Measurements from ENCODE around the gene DNAJB6. TPM values are rescaled to one million over a fixed set of nuclear protein-coding genes. Genes with fewer than 3 reads are reported as not detected.

Gene DNAJB6
- total and polyA plus RNA-seq, 2 of the 4 experiments (the other 2 are of a cell fraction), result 93.4 to 165 TPM

DNA sequence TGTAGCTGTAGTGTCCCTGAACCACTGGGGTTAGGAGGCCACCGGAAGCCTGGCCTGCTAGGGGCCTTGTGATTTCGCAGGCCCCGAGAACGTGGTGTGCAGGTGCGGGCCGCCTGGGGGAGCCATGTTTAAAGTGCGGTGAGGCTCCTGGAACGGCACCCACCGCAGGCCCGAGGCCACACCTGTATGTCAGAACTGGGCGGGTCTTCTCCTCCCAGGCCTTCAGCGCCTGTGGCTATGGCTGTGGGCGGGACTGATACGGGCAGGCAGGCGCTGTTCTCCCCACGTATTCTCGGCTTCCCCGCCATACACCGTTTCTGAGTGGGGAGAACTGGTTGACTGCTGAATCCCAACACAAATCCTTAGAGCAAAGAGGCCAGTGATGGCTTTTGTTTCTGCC is 74.8 kb downstream of the DNAJB6 start:
- TF ChIP-seq RCOR1 (IDR thresholded peaks at IDR 0.05; ENCODE audit: insufficient replicate concordance, low read length) (no peak), RAD21 (IDR thresholded peaks at IDR 0.05; ENCODE audit: low read length) (no peak), ELK1 (IDR thresholded peaks at IDR 0.05; ENCODE audit: borderline replicate concordance, low read depth, low read length) (no peak), POLR2A (IDR thresholded peaks at IDR 0.05; ENCODE audit: low read depth, low read length) (no peak), BHLHE40 (IDR thresholded peaks at IDR 0.05; ENCODE audit: low read depth, low read length) (no peak), MXI1 (IDR thresholded peaks at IDR 0.05; ENCODE audit: borderline replicate concordance, low read depth, low read length) (no peak), NFE2L2 (IDR thresholded peaks at IDR 0.05; ENCODE audit: low read depth, low read length) (no peak), CEBPB (IDR thresholded peaks at IDR 0.05; ENCODE audit: low read depth, low read length) (no peak), RFX5 (IDR thresholded peaks at IDR 0.05; ENCODE audit: low read depth, low read length) (no peak), MAFK (IDR thresholded peaks at IDR 0.05; ENCODE audit: low read depth, low read length) (no peak), MAZ (IDR thresholded peaks at IDR 0.05; ENCODE audit: borderline replicate concordance, low read depth, low read length) (no peak), SMC3 (IDR thresholded peaks at IDR 0.05; ENCODE audit: low read depth, low read length) (no peak), CHD1 (IDR thresholded peaks at IDR 0.05; ENCODE audit: low read depth, low read length) (no peak)
- TF ChIP-seq, protein P1, sequence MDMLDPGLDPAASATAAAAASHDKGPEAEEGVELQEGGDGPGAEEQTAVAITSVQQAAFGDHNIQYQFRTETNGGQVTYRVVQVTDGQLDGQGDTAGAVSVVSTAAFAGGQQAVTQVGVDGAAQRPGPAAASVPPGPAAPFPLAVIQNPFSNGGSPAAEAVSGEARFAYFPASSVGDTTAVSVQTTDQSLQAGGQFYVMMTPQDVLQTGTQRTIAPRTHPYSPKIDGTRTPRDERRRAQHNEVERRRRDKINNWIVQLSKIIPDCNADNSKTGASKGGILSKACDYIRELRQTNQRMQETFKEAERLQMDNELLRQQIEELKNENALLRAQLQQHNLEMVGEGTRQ (IDR thresholded peaks at IDR 0.05; ENCODE audit: low read depth, low read length), result no peak
- TF ChIP-seq, protein P2, sequence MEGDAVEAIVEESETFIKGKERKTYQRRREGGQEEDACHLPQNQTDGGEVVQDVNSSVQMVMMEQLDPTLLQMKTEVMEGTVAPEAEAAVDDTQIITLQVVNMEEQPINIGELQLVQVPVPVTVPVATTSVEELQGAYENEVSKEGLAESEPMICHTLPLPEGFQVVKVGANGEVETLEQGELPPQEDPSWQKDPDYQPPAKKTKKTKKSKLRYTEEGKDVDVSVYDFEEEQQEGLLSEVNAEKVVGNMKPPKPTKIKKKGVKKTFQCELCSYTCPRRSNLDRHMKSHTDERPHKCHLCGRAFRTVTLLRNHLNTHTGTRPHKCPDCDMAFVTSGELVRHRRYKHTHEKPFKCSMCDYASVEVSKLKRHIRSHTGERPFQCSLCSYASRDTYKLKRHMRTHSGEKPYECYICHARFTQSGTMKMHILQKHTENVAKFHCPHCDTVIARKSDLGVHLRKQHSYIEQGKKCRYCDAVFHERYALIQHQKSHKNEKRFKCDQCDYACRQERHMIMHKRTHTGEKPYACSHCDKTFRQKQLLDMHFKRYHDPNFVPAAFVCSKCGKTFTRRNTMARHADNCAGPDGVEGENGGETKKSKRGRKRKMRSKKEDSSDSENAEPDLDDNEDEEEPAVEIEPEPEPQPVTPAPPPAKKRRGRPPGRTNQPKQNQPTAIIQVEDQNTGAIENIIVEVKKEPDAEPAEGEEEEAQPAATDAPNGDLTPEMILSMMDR (conservative IDR thresholded peaks at IDR 0.05; ENCODE audit: low read depth, low read length), result no peak
- Histone ChIP-seq H3K9ac (ENCODE audit: low read depth, low read length) (no peak overlapping the region), H2BK20ac (ENCODE audit: low read depth, low read length) (no peak overlapping the region), H3K4ac (ENCODE audit: low read depth, low read length) (no peak overlapping the region; the same call in 1 of the 2 replicates), H3K9me3 (ENCODE audit: control insufficient read depth, insufficient read depth, low read length) (no peaks in the 10 kb centered on the region), H3K36me3 (ENCODE audit: control insufficient read depth, insufficient read depth, low read length) (peaks cover 41% of the 10 kb centered on the region), H3K56ac (ENCODE audit: extremely low read depth, insufficient read depth, low read length) (no peak overlapping the region), H3K27ac (ENCODE audit: insufficient read depth, low read length) (peak overlapping the region; percentile 15; the same call in 1 of the 2 replicates), H3K14ac (replicated peaks; ENCODE audit: low read depth, low read length) (no peak overlapping the region), H3K4me1 (ENCODE audit: control insufficient read depth, insufficient read depth, low read length) (peaks cover 8% of the 10 kb centered on the region), H3K79me1 (ENCODE audit: low read depth in 1 of 2, low read length in 2 of 2) (peaks cover 21 to 56% of the 10 kb centered on the region in 2 experiments), H2AK9ac (replicated peaks; ENCODE audit: low read depth, low read length, poor library complexity) (peak overlapping the region; percentile 48), H3K27me3 (ENCODE audit: control insufficient read depth, insufficient read depth, low read length) (no peaks in the 10 kb centered on the region), H2BK120ac (ENCODE audit: low read depth, low read length) (peak overlapping the region; percentile 23; the same call in 1 of the 2 replicates), H4K8ac (ENCODE audit: low read depth in 2 of 2, low read length in 2 of 2) (no peak overlapping the region), H4K20me1 (ENCODE audit: insufficient read depth, low read length) (peaks cover 55% of the 10 kb centered on the region), H3K4me2 (ENCODE audit: low read depth, low read length) (peak overlapping the region; percentile 24; the same call in 1 of the 2 replicates), H4K91ac (ENCODE audit: insufficient read depth, low read depth, low read length) (no peak overlapping the region), H3K9me1 (ENCODE audit: insufficient read depth, low read length) (peaks cover 3% of the 10 kb centered on the region; the same call in 1 of the 2 replicates), H4K5ac (ENCODE audit: low read depth, low read length) (no peak overlapping the region), H2BK5ac (ENCODE audit: low read depth, low read length, poor library complexity, severe bottlenecking) (peak overlapping the region; percentile 80), H2BK15ac (ENCODE audit: low read depth, low read length) (no peak overlapping the region), H3K18ac (ENCODE audit: low read depth, low read length) (no peak overlapping the region), H2AK5ac (ENCODE audit: low read depth, low read length) (no peak overlapping the region), H3K4me3 (ENCODE audit: insufficient read depth, low read depth, low read length) (no peak overlapping the region), H2AFZ (replicated peaks; ENCODE audit: low read length, poor library complexity) (no peak overlapping the region), H3K23ac (ENCODE audit: low read depth, low read length) (no peak overlapping the region)
- in situ Hi-C loops (cut with MboI; ENCODE audit: low sequenced_read_pairs), result no loop called here
- ChIA-PET POLR2A (ENCODE audit: unreplicated experiment) (no interaction called here), CTCF (interaction anchor here (1.0 kb wide), 1 partner anchor 13 kb away, joined by 3 read pairs; no protein-coding TSS in a partner anchor)
- intact Hi-C loops (cut with micrococcal nuclease), result no loop called here
- BruUV-seq (replicated peaks), result no TSS peak
- DNase-seq, result no peak
- ATAC-seq (ENCODE audit: low read depth), result peak; percentile 28
- dilution Hi-C loops (cut with HindIII; ENCODE audit: low sequenced_read_pairs, unreplicated experiment), result no loop called here
- WGBS, 2 experiments (ENCODE audit: extremely low coverage in 2 of 2, insufficient read length in 1 of 2), result 90% methylated on average over 2 of the region's 19 CpGs; no CpG with 5 or more reads in 1 of the 2 experiments

All from IMR-90 (cell line).